ENCODE results near the gene CGNL1.

Gene CGNL1

GRCh38 chr15:57554063-57554811, 177.9 kb downstream of the CGNL1 start:
- TF ChIP-seq EZH2phosphoT487 (IDR thresholded peaks at IDR 0.05; ENCODE audit: low read depth) (no peak), CTCF (IDR thresholded peaks at IDR 0.05; ENCODE audit: low read depth, low read length) (no peak)
- Histone ChIP-seq H3K4me3 (ENCODE audit: low read length) (no peak overlapping the region), H3K4me1 (ENCODE audit: low read length) (no peaks in the 10 kb centered on the region), H3K27me3 (ENCODE audit: low read depth, low read length) (no peaks in the 10 kb centered on the region), H2AFZ (ENCODE audit: low read depth, low read length) (no peak overlapping the region), H4K20me1 (ENCODE audit: insufficient read depth, low read length) (no peaks in the 10 kb centered on the region), H3K4me2 (ENCODE audit: low read length) (no peak overlapping the region), H3K9ac (ENCODE audit: low read length) (no peak overlapping the region), H3K36me3 (replicated peaks; ENCODE audit: low read depth, low read length) (no peaks in the 10 kb centered on the region), H3K27ac (ENCODE audit: low read length) (no peak overlapping the region), H3K9me3 (ENCODE audit: insufficient read depth, low read length) (no peaks in the 10 kb centered on the region), H3K79me2 (ENCODE audit: low read length) (no peaks in the 10 kb centered on the region)

GRCh38 chr15:57554812-57555179, 178.5 kb downstream of the CGNL1 start:
- no peaks in the 10 kb centered on the region for H3K79me2 ChIP-seq (ENCODE audit: low read length)
- H3K27me3 ChIP-seq (ENCODE audit: low read depth, low read length) = no peaks in the 10 kb centered on the region
- no peak overlapping the region for H3K4me2 ChIP-seq (ENCODE audit: low read length)
- H2AFZ ChIP-seq (ENCODE audit: low read depth, low read length) = no peak overlapping the region
- H3K4me1 ChIP-seq (ENCODE audit: low read length) = no peaks in the 10 kb centered on the region; the same call in 1 of the 2 replicates
- no peak overlapping the region for H3K27ac ChIP-seq (ENCODE audit: low read length)
- no peak overlapping the region for H3K9ac ChIP-seq (ENCODE audit: low read length)
- no peak overlapping the region for H3K4me3 ChIP-seq (ENCODE audit: low read length)
- H3K36me3 ChIP-seq (replicated peaks; ENCODE audit: low read depth, low read length) = no peaks in the 10 kb centered on the region
- H4K20me1 ChIP-seq (ENCODE audit: insufficient read depth, low read length) = no peaks in the 10 kb centered on the region
- no peaks in the 10 kb centered on the region for H3K9me3 ChIP-seq (ENCODE audit: insufficient read depth, low read length)
- TF ChIP-seq EZH2phosphoT487 (IDR thresholded peaks at IDR 0.05; ENCODE audit: low read depth) (no peak), CTCF (IDR thresholded peaks at IDR 0.05; ENCODE audit: low read depth, low read length) (no peak)

- TF ChIP-seq CTCF (IDR thresholded peaks at IDR 0.05; ENCODE audit: low read depth, low read length) = no peak
- no peak for TF ChIP-seq EZH2phosphoT487 (IDR thresholded peaks at IDR 0.05; ENCODE audit: low read depth)
- Histone ChIP-seq H3K79me2 (ENCODE audit: low read length) (no peaks in the 10 kb centered on the region), H3K36me3 (replicated peaks; ENCODE audit: low read depth, low read length) (no peaks in the 10 kb centered on the region), H4K20me1 (ENCODE audit: insufficient read depth, low read length) (no peaks in the 10 kb centered on the region), H3K9me3 (ENCODE audit: insufficient read depth, low read length) (no peaks in the 10 kb centered on the region), H2AFZ (ENCODE audit: low read depth, low read length) (no peak overlapping the region), H3K27ac (ENCODE audit: low read length) (no peak overlapping the region), H3K27me3 (ENCODE audit: low read depth, low read length) (no peaks in the 10 kb centered on the region), H3K4me3 (ENCODE audit: low read length) (no peak overlapping the region), H3K9ac (ENCODE audit: low read length) (no peak overlapping the region), H3K4me2 (ENCODE audit: low read length) (no peak overlapping the region), H3K4me1 (ENCODE audit: low read length) (peaks cover 5% of the 10 kb centered on the region)
These were observed 179.0 kb downstream of the CGNL1 start for GRCh38 chr15:57555270-57555669.

- Histone ChIP-seq H3K27ac (ENCODE audit: low read length) (no peak overlapping the region), H3K9ac (ENCODE audit: low read length) (no peak overlapping the region), H4K20me1 (ENCODE audit: insufficient read depth, low read length) (no peaks in the 10 kb centered on the region), H2AFZ (ENCODE audit: low read depth, low read length) (no peak overlapping the region), H3K36me3 (replicated peaks; ENCODE audit: low read depth, low read length) (no peaks in the 10 kb centered on the region), H3K27me3 (ENCODE audit: low read depth, low read length) (no peaks in the 10 kb centered on the region), H3K9me3 (ENCODE audit: insufficient read depth, low read length) (no peaks in the 10 kb centered on the region), H3K4me1 (ENCODE audit: low read length) (peaks cover 12% of the 10 kb centered on the region), H3K4me3 (ENCODE audit: low read length) (no peak overlapping the region), H3K4me2 (ENCODE audit: low read length) (no peak overlapping the region), H3K79me2 (ENCODE audit: low read length) (no peaks in the 10 kb centered on the region)
- TF ChIP-seq CTCF (IDR thresholded peaks at IDR 0.05; ENCODE audit: low read depth, low read length) (no peak), EZH2phosphoT487 (IDR thresholded peaks at IDR 0.05; ENCODE audit: low read depth) (no peak)
These were observed 179.7 kb downstream of the CGNL1 start for GRCh38 chr15:57556040-57556439.

Measured in OCI-LY3 (cell line).